ENCODE results near the gene NUDT12.

Gene NUDT12

GRCh38 chr5:103562453-103563157 is at the start of gene NUDT12:
Gene NUDT12 (minus strand): TSS chr5:103562789. CDS start chr5:103560248, 2,541 bp downstream.
- in situ Hi-C loops (cut with MboI; ENCODE audit: low sequenced_read_pairs) = no loop called here

- in situ Hi-C loops (cut with MboI; ENCODE audit: low sequenced_read_pairs) = no loop called here
Measured at GRCh38 chr5:103607346-103607745, 44.8 kb upstream of the NUDT12 start.

- in situ Hi-C loops (cut with MboI; ENCODE audit: low sequenced_read_pairs) = no loop called here
Measured at GRCh38 chr5:103605277-103605676, 42.7 kb upstream of the NUDT12 start.

GRCh38 chr5:103602438-103602837 is 39.8 kb upstream of the NUDT12 start:
- in situ Hi-C loops (cut with MboI; ENCODE audit: low sequenced_read_pairs) = no loop called here

- in situ Hi-C loops (cut with MboI; ENCODE audit: low sequenced_read_pairs) = no loop called here
Measured at GRCh38 chr5:103601314-103601713, 38.7 kb upstream of the NUDT12 start.

GRCh38 chr5:103600086-103600485 is 37.5 kb upstream of the NUDT12 start:
- in situ Hi-C loops (cut with MboI; ENCODE audit: low sequenced_read_pairs) = no loop called here

GRCh38 chr5:103598997-103599566 is 36.5 kb upstream of the NUDT12 start:
- in situ Hi-C loops (cut with MboI; ENCODE audit: low sequenced_read_pairs) = loop anchor here (25.0 kb wide), 1 partner anchor 588 kb away; no protein-coding TSS in a partner anchor

- in situ Hi-C loops (cut with MboI; ENCODE audit: low sequenced_read_pairs) = loop anchor here (25.0 kb wide), 1 partner anchor 597 kb away; no protein-coding TSS in a partner anchor
Measured at GRCh38 chr5:103590221-103590620, 27.6 kb upstream of the NUDT12 start.

- in situ Hi-C loops (cut with MboI; ENCODE audit: low sequenced_read_pairs) = loop anchor here (25.0 kb wide), 1 partner anchor 598 kb away; no protein-coding TSS in a partner anchor
Measured at GRCh38 chr5:103589776-103590175, 27.2 kb upstream of the NUDT12 start.

GRCh38 chr5:103589357-103589756 is 26.8 kb upstream of the NUDT12 start:
- in situ Hi-C loops (cut with MboI; ENCODE audit: low sequenced_read_pairs) = loop anchor here (25.0 kb wide), 1 partner anchor 598 kb away; no protein-coding TSS in a partner anchor

GRCh38 chr5:103587185-103587748 is 24.7 kb upstream of the NUDT12 start:
- in situ Hi-C loops (cut with MboI; ENCODE audit: low sequenced_read_pairs) = loop anchor here (25.0 kb wide), 1 partner anchor 600 kb away; no protein-coding TSS in a partner anchor

GRCh38 chr5:103582364-103582763 is 19.8 kb upstream of the NUDT12 start:
- in situ Hi-C loops (cut with MboI; ENCODE audit: low sequenced_read_pairs) = loop anchor here (25.0 kb wide), 1 partner anchor 605 kb away; no protein-coding TSS in a partner anchor

GRCh38 chr5:103573411-103573810 is 10.8 kb upstream of the NUDT12 start:
- in situ Hi-C loops (cut with MboI; ENCODE audit: low sequenced_read_pairs) = no loop called here

GRCh38 chr5:103572454-103572853 is 9.9 kb upstream of the NUDT12 start:
- in situ Hi-C loops (cut with MboI; ENCODE audit: low sequenced_read_pairs) = no loop called here

- in situ Hi-C loops (cut with MboI; ENCODE audit: low sequenced_read_pairs) = no loop called here
Measured at GRCh38 chr5:103571730-103572129, 9.1 kb upstream of the NUDT12 start.

GRCh38 chr5:103569313-103570060 is 6.9 kb upstream of the NUDT12 start:
- in situ Hi-C loops (cut with MboI; ENCODE audit: low sequenced_read_pairs) = no loop called here

GRCh38 chr5:103565719-103566118 is 3.1 kb upstream of the NUDT12 start:
- in situ Hi-C loops (cut with MboI; ENCODE audit: low sequenced_read_pairs) = no loop called here

GRCh38 chr5:103561685-103562452 is 720 bp downstream of the NUDT12 start:
- in situ Hi-C loops (cut with MboI; ENCODE audit: low sequenced_read_pairs) = no loop called here

- in situ Hi-C loops (cut with MboI; ENCODE audit: low sequenced_read_pairs) = no loop called here
Measured at GRCh38 chr5:103560826-103561225, 1.8 kb downstream of the NUDT12 start.

- in situ Hi-C loops (cut with MboI; ENCODE audit: low sequenced_read_pairs) = no loop called here
Measured at GRCh38 chr5:103546858-103547257, 15.7 kb downstream of the NUDT12 start.
